Natural killer cell (primary cell): ENCODE data around the gene PRIM1. TPM values are rescaled to one million over a fixed set of nuclear protein-coding genes. Genes with fewer than 3 reads are reported as not detected.

Experiments
- ATAC-seq, 3 donors: fragments of 150-1000 bp in 2 of 3; fragments of 200-7000 bp in 1 of 3; cut with Tn5 transposase; 1 replicate in 1 of 3; 2 replicates in 2 of 3; pipeline ENCODE4 v1.10.0; 2021; ENCODE audit warnings: mild to moderate bottlenecking in 2 of 3, moderate library complexity in 2 of 3
- DNase-seq, 2 donors: peaks; one replicate each; pipeline versions ENCODE4 v3.0.0 to v3.0.0-alpha.2; 2013 to 2021; ENCODE audit warnings: mixed read lengths in 1 of 2
- H3K27ac ChIP-seq: one replicate; pipeline ENCODE4 v1.5.1; 2013; ENCODE audit warnings: mild to moderate bottlenecking, low read length
- H3K27me3 ChIP-seq: one replicate; pipeline ENCODE4 v1.6.1; 2013; ENCODE audit warnings: low read length; ENCODE audit not compliant: control insufficient read depth, insufficient read depth
- H3K36me3 ChIP-seq: one replicate; pipeline ENCODE4 v1.6.1; 2013; ENCODE audit warnings: low read length; ENCODE audit not compliant: control insufficient read depth, insufficient read depth
- H3K4me1 ChIP-seq: one replicate; pipeline ENCODE4 v1.6.1; 2013; ENCODE audit warnings: low read length; ENCODE audit not compliant: control insufficient read depth, insufficient read depth
- H3K4me3 ChIP-seq: one replicate; pipeline ENCODE4 v1.5.1; 2013; ENCODE audit warnings: low read length
- H3K9me3 ChIP-seq: one replicate; pipeline ENCODE4 v1.6.1; 2013; ENCODE audit warnings: low read length; ENCODE audit not compliant: control insufficient read depth, insufficient read depth
- H3K27ac Mint-ChIP-seq, 2 donors: one replicate each; pipeline ENCODE4 v1.8.0; 2022; ENCODE audit warnings: mild to moderate bottlenecking in 2 of 2, mixed read lengths in 2 of 2, moderate library complexity in 1 of 2
- H3K27me3 Mint-ChIP-seq, 2 donors: one replicate each; pipeline ENCODE4 v1.8.0; 2022; ENCODE audit warnings: low read depth in 2 of 2, mixed read lengths in 2 of 2
- H3K36me3 Mint-ChIP-seq: one replicate; pipeline ENCODE4 v1.8.0; 2022; ENCODE audit warnings: mixed read lengths
- H3K4me1 Mint-ChIP-seq, 2 donors: one replicate each; pipeline ENCODE4 v1.8.0; 2022; ENCODE audit warnings: mixed read lengths in 2 of 2
- H3K4me3 Mint-ChIP-seq: one replicate; pipeline ENCODE4 v1.8.0; 2022; ENCODE audit warnings: mild to moderate bottlenecking, moderate library complexity, mixed read lengths
- H3K9me3 Mint-ChIP-seq, 2 donors: one replicate each; pipeline ENCODE4 v1.8.0; 2022; ENCODE audit warnings: mixed read lengths in 2 of 2
- WGBS: methylation state at CpG from one replicate; pipeline ENCODE4 v1.1.7; 2013; ENCODE audit warnings: missing lambda C conversion rate; ENCODE audit not compliant: insufficient coverage; 5-methylcytosine and 5-hydroxymethylcytosine counted together
- intact Hi-C: fragments of 100-400 bp; cut with micrococcal nuclease; formaldehyde crosslinking; loops from one replicate; pipeline ENCODE4 v1.14.2; 2022
- total RNA-seq, 4 donors: library from RNA; stranded (reverse); fragments of 120-200 nt in 1 of 4; gene quantifications; one replicate each; pipeline versions ENCODE4 v1.2.3 to v1.2.4, GENCODE V29; 2013 to 2022
- TF ChIP-seq, protein P1 (sequence below): fragments of 200-600 bp; IDR thresholded peaks from one replicate; pipeline ENCODE4 v1.8.0; 2022; ENCODE audit warnings: antibody characterized with exemption

Gene PRIM1
- total RNA-seq, 3 donors from 2014 or later (not counting 1 experiment from before 2014, with no cell fraction given) = 10.1 to 11.9 (median 10.4) TPM

- H3K27ac ChIP-seq = no peak overlapping the region
- intact Hi-C loops = no loop called here
- H3K9me3 Mint-ChIP-seq = no peaks in the 10 kb centered on the region
- H3K36me3 ChIP-seq = no peaks in the 10 kb centered on the region
- H3K27me3 ChIP-seq = no peaks in the 10 kb centered on the region
- ATAC-seq (no peak), DNase-seq (no peak)
- H3K4me3 Mint-ChIP-seq = no peak overlapping the region
- TF ChIP-seq, protein P1, sequence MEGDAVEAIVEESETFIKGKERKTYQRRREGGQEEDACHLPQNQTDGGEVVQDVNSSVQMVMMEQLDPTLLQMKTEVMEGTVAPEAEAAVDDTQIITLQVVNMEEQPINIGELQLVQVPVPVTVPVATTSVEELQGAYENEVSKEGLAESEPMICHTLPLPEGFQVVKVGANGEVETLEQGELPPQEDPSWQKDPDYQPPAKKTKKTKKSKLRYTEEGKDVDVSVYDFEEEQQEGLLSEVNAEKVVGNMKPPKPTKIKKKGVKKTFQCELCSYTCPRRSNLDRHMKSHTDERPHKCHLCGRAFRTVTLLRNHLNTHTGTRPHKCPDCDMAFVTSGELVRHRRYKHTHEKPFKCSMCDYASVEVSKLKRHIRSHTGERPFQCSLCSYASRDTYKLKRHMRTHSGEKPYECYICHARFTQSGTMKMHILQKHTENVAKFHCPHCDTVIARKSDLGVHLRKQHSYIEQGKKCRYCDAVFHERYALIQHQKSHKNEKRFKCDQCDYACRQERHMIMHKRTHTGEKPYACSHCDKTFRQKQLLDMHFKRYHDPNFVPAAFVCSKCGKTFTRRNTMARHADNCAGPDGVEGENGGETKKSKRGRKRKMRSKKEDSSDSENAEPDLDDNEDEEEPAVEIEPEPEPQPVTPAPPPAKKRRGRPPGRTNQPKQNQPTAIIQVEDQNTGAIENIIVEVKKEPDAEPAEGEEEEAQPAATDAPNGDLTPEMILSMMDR = no peak
- WGBS = 93% methylated on average over 5 of the region's 5 CpGs
- H3K4me1 Mint-ChIP-seq = no peaks in the 10 kb centered on the region
- no peaks in the 10 kb centered on the region for H3K9me3 ChIP-seq
- no peaks in the 10 kb centered on the region for H3K4me1 ChIP-seq
- H3K27me3 Mint-ChIP-seq = peaks cover 0 to 5% of the 10 kb centered on the region in 2 donors
- no peak overlapping the region for H3K27ac Mint-ChIP-seq
- no peaks in the 10 kb centered on the region for H3K36me3 Mint-ChIP-seq
- H3K4me3 ChIP-seq = no peak overlapping the region
Measured at GRCh38 chr12:56768424-56768823, 16.3 kb upstream of the PRIM1 start.

GRCh38 chr12:56766535-56766934, 14.4 kb upstream of the PRIM1 start:
- Mint-ChIP-seq H3K4me3 (no peak overlapping the region), H3K27me3 (peaks cover 0 to 7% of the 10 kb centered on the region in 2 donors), H3K9me3 (no peaks in the 10 kb centered on the region), H3K36me3 (no peaks in the 10 kb centered on the region), H3K27ac (no peak overlapping the region), H3K4me1 (no peaks in the 10 kb centered on the region)
- Histone ChIP-seq H3K4me3 (no peak overlapping the region), H3K27ac (no peak overlapping the region), H3K36me3 (no peaks in the 10 kb centered on the region), H3K27me3 (no peaks in the 10 kb centered on the region), H3K4me1 (no peaks in the 10 kb centered on the region), H3K9me3 (no peaks in the 10 kb centered on the region)
- intact Hi-C loops = no loop called here
- WGBS = 61% methylated on average over 6 of the region's 6 CpGs
- TF ChIP-seq, protein P1 = no peak
- no peak for ATAC-seq
- no peak for DNase-seq

DNA sequence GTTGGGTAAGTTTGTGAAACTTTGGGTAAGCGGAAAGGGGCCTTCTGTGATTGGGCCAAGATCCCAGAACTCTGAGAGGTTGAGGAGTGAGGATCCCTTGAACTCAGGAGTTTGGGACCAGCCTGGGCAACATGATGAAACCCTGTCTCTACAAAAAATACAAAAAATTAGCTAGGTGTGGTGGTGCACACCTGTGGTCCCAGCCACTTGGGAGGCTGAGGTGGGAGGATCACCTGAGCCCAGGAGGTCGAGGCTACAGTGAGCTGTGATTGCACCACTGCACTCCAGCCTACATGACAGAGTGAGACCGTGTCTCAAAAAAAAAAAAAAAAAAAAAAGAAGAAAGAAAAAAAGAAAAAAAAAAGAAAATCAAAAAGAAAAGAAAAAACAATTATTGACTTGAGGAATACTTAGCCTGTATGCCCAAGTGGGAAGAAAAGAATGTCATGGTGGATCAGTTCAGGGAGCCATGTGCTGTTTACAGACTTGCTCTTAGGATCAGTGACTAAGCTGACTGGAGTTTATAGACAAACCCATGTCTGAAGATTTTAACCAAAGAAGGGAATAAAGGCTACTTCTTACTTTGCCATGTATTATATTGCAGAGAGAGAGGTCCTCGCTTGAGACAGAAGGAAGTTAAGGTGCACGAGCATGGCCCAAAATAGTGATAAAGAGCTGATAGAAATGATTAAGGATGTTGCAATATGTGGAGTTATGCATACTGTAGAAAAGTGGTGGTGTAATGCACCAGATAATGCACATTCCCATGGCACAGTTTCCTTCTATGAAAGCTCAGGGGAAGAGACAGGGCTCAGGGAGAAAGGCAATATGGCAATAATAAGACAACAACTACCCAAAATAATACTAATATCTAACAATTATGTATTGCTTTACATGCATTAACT, 11.9 kb upstream of the PRIM1 start:
- no peaks in the 10 kb centered on the region for H3K36me3 Mint-ChIP-seq
- H3K9me3 ChIP-seq = no peaks in the 10 kb centered on the region
- 63% methylated on average over 4 of the region's 5 CpGs for whole genome bisulfite sequencing
- H3K4me1 ChIP-seq = no peaks in the 10 kb centered on the region
- H3K36me3 ChIP-seq = no peaks in the 10 kb centered on the region
- H3K4me3 Mint-ChIP-seq = no peak overlapping the region
- peaks cover under 1 to 7% of the 10 kb centered on the region in 2 donors for H3K27me3 Mint-ChIP-seq
- no peak overlapping the region for H3K27ac ChIP-seq
- DNase-seq (no peak), ATAC-seq (no peak)
- H3K27ac Mint-ChIP-seq = no peak overlapping the region
- H3K4me1 Mint-ChIP-seq = no peaks in the 10 kb centered on the region
- no peaks in the 10 kb centered on the region for H3K27me3 ChIP-seq
- TF ChIP-seq, protein P1 = no peak
- intact Hi-C loops = no loop called here
- H3K4me3 ChIP-seq = no peak overlapping the region
- H3K9me3 Mint-ChIP-seq = no peaks in the 10 kb centered on the region
